HFF-Myc (cell line): Measurements from ENCODE around the gene HLX.

ENCODE experiments used
- DNase-seq: peaks from one replicate; pipeline ENCODE4 v3.0.0-alpha.2; 2011; ENCODE audit warnings: low read depth; ENCODE audit errors: extremely low read depth
- H3K4me3 ChIP-seq: replicated peaks from 2 replicates; pipeline ENCODE4 v1.5.1; 2011; ENCODE audit warnings: low read depth, mild to moderate bottlenecking, control low read depth, low read length
- CTCF ChIP-seq: IDR thresholded peaks from 2 replicates; pipeline ENCODE4 v1.5.1; 2012; ENCODE audit warnings: mild to moderate bottlenecking, low read depth, low read length, control low read depth; ENCODE audit errors: missing control alignments

The HLX gene

GRCh38 chr1:220928320-220928719 lies 49.1 kb downstream of the HLX start:
- no peak overlapping the region for H3K4me3 ChIP-seq
- no peak for TF ChIP-seq CTCF
- no peak for DNase-seq

GRCh38 chr1:220928725-220929300 lies 49.6 kb downstream of the HLX start:
- no peak for DNase-seq
- H3K4me3 ChIP-seq, result no peak overlapping the region
- no peak for TF ChIP-seq CTCF

GRCh38 chr1:220929304-220929703 lies 50.1 kb downstream of the HLX start:
- no peak overlapping the region for H3K4me3 ChIP-seq
- DNase-seq, result no peak
- no peak for TF ChIP-seq CTCF
